Transverse colon (tissue), 3 donors: ENCODE data around the gene C2.

Experiments
- EP300 ChIP-seq: sonication (generic); formaldehyde crosslinking; IDR thresholded peaks from one replicate; pipeline ENCODE4 v1.6.1; 2017; ENCODE audit warnings: antibody characterized with exemption, low read depth
- TF ChIP-seq, protein P1 (sequence below), 5 experiments: fragments of 200-600 bp in 3 of 5; fragments of 450-650 bp in 2 of 5; sonication (generic) in 3 of 5; IDR thresholded peaks; 1 replicate in 2 of 5; 2 replicates in 3 of 5; pipeline ENCODE4 v1.5.1; 2016 to 2017; ENCODE audit warnings: antibody characterized with exemption in 5 of 5, inconsistent platforms in 3 of 5, mild to moderate bottlenecking in 2 of 5, moderate library complexity in 1 of 5

GRCh38 chr6:31948306-31948705 is 20.8 kb downstream of the C2 start:
- no peak for TF ChIP-seq EP300
- TF ChIP-seq, protein P1, sequence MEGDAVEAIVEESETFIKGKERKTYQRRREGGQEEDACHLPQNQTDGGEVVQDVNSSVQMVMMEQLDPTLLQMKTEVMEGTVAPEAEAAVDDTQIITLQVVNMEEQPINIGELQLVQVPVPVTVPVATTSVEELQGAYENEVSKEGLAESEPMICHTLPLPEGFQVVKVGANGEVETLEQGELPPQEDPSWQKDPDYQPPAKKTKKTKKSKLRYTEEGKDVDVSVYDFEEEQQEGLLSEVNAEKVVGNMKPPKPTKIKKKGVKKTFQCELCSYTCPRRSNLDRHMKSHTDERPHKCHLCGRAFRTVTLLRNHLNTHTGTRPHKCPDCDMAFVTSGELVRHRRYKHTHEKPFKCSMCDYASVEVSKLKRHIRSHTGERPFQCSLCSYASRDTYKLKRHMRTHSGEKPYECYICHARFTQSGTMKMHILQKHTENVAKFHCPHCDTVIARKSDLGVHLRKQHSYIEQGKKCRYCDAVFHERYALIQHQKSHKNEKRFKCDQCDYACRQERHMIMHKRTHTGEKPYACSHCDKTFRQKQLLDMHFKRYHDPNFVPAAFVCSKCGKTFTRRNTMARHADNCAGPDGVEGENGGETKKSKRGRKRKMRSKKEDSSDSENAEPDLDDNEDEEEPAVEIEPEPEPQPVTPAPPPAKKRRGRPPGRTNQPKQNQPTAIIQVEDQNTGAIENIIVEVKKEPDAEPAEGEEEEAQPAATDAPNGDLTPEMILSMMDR (IDR thresholded peaks at IDR 0.05) = no peak
